ENCODE results near the gene RUSC1.

- TF ChIP-seq NFYB (CRISPR knock-in tag; conservative IDR thresholded peaks at IDR 0.05; ENCODE audit: low read depth) (no peak), ATF6 (CRISPR knock-in tag; IDR thresholded peaks at IDR 0.05) (no peak), NR3C1 (CRISPR knock-in tag; conservative IDR thresholded peaks at IDR 0.05; ENCODE audit: low read depth) (no peak), NR2C2 (CRISPR knock-in tag; IDR thresholded peaks at IDR 0.05) (no peak), E2F5 (CRISPR knock-in tag; IDR thresholded peaks at IDR 0.05) (no peak), NR1H2 (CRISPR knock-in tag; IDR thresholded peaks at IDR 0.05) (no peak), JUN (CRISPR knock-in tag; IDR thresholded peaks at IDR 0.05) (no peak)
- TF ChIP-seq, protein P1, sequence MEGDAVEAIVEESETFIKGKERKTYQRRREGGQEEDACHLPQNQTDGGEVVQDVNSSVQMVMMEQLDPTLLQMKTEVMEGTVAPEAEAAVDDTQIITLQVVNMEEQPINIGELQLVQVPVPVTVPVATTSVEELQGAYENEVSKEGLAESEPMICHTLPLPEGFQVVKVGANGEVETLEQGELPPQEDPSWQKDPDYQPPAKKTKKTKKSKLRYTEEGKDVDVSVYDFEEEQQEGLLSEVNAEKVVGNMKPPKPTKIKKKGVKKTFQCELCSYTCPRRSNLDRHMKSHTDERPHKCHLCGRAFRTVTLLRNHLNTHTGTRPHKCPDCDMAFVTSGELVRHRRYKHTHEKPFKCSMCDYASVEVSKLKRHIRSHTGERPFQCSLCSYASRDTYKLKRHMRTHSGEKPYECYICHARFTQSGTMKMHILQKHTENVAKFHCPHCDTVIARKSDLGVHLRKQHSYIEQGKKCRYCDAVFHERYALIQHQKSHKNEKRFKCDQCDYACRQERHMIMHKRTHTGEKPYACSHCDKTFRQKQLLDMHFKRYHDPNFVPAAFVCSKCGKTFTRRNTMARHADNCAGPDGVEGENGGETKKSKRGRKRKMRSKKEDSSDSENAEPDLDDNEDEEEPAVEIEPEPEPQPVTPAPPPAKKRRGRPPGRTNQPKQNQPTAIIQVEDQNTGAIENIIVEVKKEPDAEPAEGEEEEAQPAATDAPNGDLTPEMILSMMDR (IDR thresholded peaks at IDR 0.05), result no peak
- TF ChIP-seq, protein P2, sequence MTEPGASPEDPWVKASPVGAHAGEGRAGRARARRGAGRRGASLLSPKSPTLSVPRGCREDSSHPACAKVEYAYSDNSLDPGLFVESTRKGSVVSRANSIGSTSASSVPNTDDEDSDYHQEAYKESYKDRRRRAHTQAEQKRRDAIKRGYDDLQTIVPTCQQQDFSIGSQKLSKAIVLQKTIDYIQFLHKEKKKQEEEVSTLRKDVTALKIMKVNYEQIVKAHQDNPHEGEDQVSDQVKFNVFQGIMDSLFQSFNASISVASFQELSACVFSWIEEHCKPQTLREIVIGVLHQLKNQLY (CRISPR knock-in tag; IDR thresholded peaks at IDR 0.05), result no peak
- TF ChIP-seq, protein P3, sequence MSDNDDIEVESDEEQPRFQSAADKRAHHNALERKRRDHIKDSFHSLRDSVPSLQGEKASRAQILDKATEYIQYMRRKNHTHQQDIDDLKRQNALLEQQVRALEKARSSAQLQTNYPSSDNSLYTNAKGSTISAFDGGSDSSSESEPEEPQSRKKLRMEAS (CRISPR knock-in tag; IDR thresholded peaks at IDR 0.05), result no peak
- TF ChIP-seq, protein P4, sequence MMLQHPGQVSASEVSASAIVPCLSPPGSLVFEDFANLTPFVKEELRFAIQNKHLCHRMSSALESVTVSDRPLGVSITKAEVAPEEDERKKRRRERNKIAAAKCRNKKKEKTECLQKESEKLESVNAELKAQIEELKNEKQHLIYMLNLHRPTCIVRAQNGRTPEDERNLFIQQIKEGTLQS (CRISPR knock-in tag; conservative IDR thresholded peaks at IDR 0.05), result no peak
Observed at GRCh38 chr1:155334962-155335361, 14.3 kb downstream of the RUSC1 start.

All from WTC11 (cell line).